Suprapubic skin (tissue), 4 donors: ENCODE measurements around the gene ZNF117.

ENCODE experiments used
- EP300 ChIP-seq: sonication (generic); formaldehyde crosslinking; IDR thresholded peaks from one replicate; pipeline ENCODE4 v1.6.1; 2017; ENCODE audit warnings: antibody characterized with exemption
- POLR2A ChIP-seq, 2 donors: fragments of 450-650 bp; IDR thresholded peaks; one replicate each; pipeline ENCODE4 v1.6.1; 2017; ENCODE audit warnings: antibody characterized with exemption in 2 of 2, mild to moderate bottlenecking in 2 of 2, moderate library complexity in 2 of 2
- POLR2AphosphoS5 ChIP-seq, 3 donors: sonication (generic); formaldehyde crosslinking; IDR thresholded peaks; one replicate each; pipeline ENCODE4 v1.6.1; 2017; ENCODE audit warnings: antibody characterized with exemption in 3 of 3
- TF ChIP-seq, protein P1 (sequence below), 2 donors: fragments of 200-600 bp in 1 of 2; fragments of 450-650 bp in 1 of 2; sonication (generic) in 1 of 2; IDR thresholded peaks; one replicate each; pipeline ENCODE4 v1.5.1; 2016 to 2019; ENCODE audit warnings: antibody characterized with exemption in 2 of 2, mild to moderate bottlenecking in 1 of 2, moderate library complexity in 1 of 2

DNA sequence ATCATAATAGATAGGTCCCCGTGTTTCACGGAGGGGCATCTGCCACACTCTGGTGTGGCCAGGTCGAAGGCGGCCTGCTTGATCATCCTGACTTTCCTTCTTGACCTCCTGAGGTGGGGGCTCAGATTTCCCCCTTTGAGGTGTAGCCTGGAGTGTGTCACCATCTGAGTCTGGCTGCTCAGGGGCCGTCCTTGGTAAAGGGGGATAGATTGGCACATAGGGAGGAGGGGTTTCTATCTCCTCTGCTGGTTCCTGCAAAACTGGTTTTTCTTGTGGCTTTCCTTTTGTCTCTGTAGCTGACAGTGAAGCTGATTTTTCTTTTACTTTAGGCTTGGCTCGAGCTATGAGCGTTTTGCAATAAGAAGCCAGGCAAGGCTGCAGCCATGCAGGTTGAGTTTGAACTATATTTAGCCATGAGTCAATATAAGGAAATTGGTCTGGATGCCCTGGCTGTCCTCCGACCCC is 7.1 kb upstream of the ZNF117 start:
- TF ChIP-seq, protein P1, sequence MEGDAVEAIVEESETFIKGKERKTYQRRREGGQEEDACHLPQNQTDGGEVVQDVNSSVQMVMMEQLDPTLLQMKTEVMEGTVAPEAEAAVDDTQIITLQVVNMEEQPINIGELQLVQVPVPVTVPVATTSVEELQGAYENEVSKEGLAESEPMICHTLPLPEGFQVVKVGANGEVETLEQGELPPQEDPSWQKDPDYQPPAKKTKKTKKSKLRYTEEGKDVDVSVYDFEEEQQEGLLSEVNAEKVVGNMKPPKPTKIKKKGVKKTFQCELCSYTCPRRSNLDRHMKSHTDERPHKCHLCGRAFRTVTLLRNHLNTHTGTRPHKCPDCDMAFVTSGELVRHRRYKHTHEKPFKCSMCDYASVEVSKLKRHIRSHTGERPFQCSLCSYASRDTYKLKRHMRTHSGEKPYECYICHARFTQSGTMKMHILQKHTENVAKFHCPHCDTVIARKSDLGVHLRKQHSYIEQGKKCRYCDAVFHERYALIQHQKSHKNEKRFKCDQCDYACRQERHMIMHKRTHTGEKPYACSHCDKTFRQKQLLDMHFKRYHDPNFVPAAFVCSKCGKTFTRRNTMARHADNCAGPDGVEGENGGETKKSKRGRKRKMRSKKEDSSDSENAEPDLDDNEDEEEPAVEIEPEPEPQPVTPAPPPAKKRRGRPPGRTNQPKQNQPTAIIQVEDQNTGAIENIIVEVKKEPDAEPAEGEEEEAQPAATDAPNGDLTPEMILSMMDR (IDR thresholded peaks at IDR 0.05): no peak
- TF ChIP-seq POLR2AphosphoS5 (IDR thresholded peaks at IDR 0.05) (peak in 1 of 3 donors; percentile 20), EP300 (no peak), POLR2A (IDR thresholded peaks at IDR 0.05) (no peak)
